ENCODE results near the gene CFAP70.
A peak's percentile ranks its signal among the peaks of the same experiment; 100 is the strongest.

The CFAP70 gene

DNA sequence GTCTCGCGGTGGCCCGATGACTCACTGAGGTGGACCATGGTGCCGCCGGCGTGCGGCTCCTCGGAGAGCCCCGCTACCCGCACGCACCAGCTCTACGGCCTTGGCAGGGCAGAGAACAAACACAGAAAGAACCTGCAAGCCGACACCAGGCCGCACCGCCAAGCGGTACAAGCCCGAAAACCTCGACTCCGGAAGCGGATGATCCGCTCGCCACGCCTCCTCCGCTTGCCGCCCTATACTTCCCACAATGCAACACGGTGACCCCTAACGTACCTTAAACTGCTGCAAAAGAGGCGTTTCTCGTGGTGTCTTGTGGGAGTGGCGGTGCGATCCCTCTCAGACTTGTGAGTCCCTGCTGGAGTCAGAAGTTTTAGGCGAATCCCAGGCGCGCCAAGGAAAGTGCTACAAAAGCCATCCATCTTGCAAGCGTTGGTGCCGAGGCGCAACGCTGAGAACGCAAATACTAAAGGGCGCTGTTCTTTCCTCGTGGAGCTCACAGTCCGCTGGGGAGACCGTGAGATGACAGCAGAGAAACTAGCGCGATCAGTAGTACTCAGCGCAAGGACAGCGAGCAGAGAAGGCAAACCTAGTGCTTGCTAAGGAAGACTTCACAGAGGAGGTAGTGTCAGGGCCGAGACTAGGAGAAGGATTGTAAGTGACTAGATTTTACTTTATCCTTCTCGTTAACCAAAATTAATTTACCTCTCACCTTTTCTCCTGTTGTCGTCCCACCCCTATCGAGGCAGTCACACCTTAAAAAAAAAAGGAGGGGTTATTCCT, 106.0 kb downstream of the CFAP70 start, which contains the start of gene MRPS16:
MRPS16 (minus strand) TSS at position 200 of the 780 bp plus-strand sequence; CDS start at position 38, 162 bp downstream.
- peak; percentile 80 to 84 for DNase-seq (ENCODE audit: low read depth in 2 of 2)

DNA sequence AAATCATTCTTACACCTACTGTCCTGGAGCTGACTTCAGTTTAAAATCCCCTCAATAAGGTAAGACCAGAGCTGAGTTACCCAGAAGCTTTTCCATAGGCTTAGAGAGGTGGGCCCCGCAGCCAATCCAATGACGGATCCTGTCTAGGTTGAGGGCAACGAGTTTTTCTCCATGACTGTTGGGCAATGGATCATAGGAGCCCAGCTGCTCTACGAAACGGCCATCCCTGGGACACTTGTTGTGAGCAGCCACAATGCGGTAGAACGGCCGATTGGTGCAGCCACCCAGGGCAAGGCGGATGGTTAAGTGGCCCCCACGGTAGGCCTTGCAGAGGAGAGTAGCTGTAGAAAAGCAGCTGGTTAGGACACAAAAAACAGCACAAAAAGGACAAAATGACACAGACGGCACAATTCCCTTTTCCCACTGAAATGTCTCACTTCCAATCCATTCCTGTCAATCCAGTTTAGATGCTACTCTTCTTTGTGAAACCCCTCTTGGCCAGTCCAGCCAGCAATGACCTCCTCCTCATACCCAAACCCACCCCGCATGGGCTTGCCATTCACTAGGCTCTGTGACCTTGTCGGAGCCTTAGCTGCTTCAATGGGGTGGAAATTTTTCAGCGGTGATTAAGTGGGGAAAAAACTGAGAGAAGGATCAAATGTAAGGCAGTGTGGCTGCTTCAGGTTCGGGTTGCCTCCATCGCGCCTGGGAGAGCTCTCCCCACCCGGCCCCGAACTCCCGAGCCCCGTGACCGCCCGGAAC, 106.8 kb downstream of the CFAP70 start:
- DNase-seq (ENCODE audit: low read depth in 2 of 2) = no peak

DNA sequence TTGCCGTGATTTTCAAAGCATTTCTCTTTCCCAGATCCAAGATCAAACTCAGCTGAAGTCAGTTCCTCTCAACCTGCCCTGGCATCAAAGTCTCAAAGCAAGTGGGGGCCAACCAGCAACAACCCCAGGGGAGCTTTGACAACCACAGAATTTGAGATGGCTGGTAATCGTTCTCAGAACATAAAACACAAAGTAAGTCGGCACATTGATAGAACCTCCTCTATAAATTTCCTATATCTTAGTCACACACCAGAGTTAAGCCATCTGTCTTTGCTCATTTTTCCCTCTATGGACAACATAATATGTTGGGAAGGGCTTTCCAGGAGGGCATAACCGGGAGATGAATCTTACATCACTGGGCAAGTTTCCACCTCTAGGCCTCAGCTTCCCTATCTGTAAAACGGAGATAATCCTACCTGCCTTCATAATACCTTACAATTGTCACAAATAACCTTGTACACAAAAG, 110.4 kb downstream of the CFAP70 start:
- no peak for DNase-seq (ENCODE audit: low read depth in 2 of 2)

DNA sequence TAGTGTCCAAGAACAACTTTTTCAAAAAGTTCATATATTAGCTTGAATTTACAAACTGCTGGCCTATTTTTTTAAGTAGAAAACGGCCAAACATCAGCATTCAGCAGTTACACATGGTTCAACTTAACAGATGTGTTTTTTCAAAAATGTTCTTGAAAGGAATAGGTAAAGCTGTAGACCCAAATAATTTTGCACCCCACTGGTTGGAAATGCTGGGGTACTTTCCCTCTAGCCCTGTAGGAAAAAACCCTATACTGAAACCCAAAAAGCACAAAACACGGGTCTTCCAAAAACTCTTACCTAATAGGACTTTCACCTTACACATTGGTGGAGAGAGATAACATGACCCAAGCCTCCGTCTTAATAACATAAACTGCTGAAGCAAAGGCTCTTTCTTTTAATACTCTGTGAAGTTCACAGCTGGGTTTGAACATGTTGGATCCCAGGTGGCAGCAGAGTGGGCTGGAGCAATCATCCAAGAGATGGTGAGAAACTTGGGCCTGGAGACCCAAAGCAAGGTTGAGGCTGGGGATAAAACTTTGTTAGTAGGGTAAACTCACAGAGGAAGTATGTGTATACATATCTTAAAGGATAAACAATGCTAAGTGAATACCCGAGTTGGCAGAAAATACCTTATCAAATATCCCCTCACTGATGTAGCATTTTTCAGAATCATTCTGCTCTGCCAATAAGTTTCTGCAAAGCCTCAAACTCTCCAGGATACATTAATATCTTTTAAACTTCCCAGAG, 111.0 kb downstream of the CFAP70 start:
- DNase-seq (ENCODE audit: low read depth in 2 of 2) = no peak

DNA sequence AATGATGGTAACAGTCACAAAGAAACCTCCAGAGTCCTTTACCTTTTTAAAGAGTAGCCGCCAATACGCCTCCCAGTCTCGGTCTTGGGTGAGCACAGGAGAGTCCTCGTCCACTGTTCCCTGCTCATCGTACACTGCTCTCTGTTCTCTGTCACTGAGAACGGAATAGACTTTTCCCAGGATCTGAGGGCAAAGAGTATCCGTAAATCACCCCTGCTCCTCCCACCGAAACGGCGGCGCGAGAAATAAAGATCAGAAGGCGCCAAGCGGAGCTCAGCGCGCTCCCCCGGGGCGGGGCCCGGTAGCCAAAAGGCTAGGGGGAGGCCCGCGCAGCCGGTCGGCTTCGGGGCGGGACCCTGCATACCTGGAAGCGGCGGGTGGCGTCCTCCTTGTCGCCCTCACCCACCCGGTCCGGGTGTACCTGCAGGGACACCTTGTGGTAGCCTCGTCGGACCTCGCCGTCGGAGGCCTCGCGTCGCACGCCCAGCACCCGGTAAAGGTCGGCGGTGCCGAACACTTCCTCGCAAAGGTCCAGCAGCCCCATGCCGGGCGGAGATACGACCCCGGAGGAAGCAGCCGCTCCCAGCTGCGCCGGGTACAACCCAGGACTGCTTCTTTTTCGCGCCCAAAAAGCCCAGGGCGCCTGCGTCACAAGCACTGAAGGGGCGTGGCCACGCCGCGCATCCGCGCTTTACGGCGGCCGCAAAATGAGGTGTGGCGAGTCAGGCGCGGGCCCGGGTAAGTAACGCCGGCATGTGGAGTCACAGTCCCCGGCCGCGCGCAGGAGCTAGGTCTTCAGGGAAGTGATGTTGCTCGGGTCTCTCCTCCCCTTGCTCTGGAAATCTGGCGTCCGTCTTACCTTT, 111.8 kb downstream of the CFAP70 start, which contains the start of gene DNAJC9:
DNAJC9 (minus strand) TSS at position 610 of the 863 bp plus-strand sequence; CDS start at position 544, 66 bp downstream.
- peak; percentile 96 to 97 for DNase-seq (ENCODE audit: low read depth in 2 of 2)

DNA sequence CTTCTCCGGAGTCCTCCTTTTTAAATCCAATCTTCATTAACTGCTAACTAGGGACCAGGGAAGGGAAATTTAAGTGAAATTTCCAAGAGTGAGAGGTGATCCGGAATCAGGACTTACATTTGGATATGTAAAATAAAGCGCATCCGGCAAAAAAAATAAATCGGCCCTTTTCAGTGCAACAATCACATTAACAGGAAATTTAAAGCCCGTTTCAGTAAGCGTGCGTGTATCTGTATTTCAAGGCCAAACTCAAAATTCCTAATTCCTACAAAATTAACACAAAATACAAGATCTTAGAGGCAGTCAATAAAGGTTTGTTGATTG, 112.4 kb downstream of the CFAP70 start:
- DNase-seq (ENCODE audit: low read depth in 2 of 2) = no peak

DNA sequence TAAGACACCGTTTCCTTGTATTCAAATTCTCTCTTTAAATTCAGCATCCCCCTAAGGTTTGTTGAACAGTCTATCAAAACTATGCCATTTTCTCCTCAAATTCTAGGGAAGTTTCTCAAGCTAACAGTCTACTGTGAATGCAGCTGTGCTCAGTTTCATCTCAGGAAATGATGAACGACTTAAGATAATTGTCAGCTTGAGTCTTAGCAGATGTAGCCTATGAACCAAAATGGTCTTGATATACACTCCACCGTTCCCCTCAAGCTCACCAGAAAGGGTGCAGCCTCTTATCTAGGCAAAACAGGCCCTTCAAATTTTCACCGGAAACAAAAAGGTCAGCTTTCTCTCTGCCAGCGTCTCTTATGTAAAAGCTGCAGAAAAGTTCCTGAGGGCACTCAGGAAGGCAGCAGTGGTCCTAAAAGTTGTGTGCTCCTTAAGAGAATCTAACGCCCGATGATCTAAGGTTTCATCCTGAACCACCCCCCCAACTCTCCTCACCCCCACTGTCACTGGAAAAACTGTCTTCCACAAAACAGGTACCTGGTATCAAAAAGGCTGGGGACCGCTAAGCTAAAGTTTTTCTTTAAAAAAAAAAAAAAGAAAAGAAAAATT, 113.7 kb downstream of the CFAP70 start:
- DNase-seq (ENCODE audit: low read depth in 2 of 2) = no peak

DNA sequence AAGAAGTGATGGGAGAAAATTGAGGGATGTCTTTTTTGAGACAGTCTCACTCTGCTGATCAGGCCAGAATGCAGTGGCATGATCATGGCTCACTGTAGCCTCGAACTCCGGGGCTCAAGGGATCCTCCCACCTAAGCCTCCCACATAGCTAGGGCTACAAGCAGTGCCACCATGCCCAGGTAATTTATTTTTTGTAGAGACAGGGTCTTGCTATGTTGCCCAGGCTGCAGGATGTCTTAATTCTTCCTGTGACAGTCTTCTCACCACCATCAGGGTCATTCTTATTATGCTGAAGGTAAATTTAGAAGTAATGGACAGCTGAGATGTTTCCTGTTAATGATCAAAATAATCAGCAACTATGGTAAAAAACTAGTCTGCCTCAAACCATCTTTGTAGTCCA, 118.8 kb downstream of the CFAP70 start:
- DNase-seq (ENCODE audit: low read depth in 2 of 2) = no peak

DNA sequence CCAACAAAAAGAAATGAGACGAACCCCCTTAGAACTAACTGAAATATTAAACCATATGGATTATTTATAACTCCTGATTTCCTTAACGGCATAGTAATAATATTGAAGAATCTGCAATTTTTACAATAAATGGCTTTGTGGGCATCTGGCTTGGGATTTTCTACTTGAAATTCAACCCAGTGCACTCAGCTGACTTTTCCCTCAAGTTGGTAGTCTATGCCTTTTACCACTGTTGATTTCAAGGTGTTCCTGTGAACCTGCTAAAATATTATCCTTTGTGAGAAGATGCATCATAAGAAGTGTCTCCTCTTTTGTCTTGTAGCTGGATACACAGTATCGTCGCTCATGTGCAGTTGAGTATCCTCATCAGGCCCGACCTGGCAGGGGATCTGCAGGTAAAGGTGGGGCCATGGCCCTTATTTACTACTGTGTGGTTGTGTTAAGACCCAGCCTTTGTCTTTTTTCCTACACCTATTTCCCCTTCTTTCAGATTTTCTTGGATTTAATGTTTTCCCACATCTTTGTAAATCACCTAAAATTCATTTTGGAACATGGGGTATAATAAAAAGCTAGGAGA, 119.6 kb downstream of the CFAP70 start:
- no peak for DNase-seq (ENCODE audit: low read depth in 2 of 2)

DNA sequence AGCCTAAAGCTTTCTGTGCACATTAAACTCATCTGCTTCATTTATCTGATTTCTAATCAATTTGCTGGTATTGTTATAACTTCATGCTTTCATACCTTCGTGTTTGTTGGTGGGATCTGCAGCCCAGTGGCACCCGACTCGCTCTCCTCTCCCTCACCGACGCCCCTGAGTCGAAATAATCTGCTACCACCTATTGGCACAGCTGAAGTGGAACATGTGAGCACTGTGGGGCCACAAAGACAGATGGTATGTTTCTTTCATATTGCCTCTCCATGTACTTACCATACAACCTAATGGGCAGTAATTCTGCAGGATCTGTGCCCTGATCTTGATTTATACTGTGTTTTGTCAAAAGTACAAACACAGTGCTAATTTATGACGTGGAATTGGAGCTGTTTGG, 124.0 kb downstream of the CFAP70 start:
- no peak for DNase-seq (ENCODE audit: low read depth in 2 of 2)

DNA sequence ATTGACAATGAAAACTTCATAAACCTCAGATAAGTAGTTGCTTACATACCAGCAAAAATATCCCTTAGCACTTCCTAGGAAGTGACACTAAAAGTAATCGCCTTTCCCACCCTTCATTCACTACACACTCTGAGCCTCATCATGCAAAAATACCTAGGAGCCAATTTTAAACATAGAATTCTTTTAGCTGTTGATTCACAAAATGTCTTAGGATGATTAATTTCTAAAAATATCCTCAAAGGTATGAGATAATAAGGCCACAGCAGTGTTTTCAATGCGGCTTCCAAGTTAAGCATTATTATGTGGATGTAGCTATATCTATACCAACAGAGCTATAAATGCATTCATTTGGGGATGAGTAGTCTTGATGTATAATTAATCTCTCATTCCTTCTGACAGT, 124.8 kb downstream of the CFAP70 start:
- DNase-seq (ENCODE audit: low read depth in 2 of 2) = no peak

DNA sequence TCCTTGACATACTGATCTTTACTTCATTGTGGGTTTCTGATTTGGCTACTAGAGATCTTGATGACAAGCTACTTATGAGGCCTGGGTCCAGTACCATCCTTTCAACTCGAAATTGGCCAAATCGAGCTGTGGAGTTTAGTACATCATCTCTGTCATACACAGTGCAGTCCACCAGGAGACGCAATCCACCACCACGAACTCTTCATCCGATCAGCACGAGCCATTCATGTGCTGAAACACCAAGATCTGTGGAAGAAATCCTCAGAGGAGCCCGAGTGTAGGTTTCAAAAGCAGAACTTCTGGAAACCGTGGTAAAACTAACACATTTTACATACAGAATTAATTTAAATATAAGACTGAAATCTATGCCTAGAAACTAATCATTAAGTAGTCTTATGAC, 125.8 kb downstream of the CFAP70 start:
- DNase-seq (ENCODE audit: low read depth in 2 of 2) = no peak

DNA sequence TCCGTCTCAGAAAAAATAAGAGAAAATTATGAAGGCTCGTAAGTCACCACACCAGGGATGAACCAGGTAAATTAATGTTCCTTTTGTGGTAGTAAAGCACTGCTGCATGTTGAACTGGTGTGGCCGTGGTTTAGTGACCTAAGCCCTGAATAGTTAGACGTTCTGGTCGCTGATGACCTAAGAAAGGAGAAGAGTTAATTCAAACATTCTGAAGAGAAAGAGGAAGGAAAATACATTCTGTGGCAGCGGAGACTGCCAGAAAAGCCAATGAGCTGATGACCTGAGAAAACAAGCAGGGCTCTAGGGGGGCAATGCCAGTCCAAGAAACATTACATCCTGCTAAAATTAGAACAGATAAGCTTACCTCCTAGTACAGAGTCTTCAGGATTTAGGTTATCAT, 129.1 kb downstream of the CFAP70 start:
- DNase-seq (ENCODE audit: low read depth in 2 of 2) = no peak

DNA sequence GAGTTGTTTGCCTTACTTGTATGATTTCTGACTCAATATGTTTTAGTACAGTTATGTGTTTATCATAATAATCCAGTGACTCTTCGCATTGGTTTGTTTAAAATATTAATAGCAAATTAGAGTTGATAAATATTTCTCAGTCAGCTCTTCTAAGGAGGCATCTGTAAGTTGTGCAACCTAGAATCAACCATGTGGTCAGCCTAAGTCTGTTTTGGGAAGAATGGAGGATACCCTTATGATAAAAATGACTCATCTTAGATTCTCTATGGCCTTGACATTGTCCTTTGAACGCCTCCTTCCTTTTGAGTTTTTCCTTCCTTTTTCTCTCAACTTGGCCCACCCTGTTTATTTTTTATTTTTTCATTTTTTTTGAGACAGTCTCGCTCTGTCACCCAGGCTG, 130.4 kb downstream of the CFAP70 start:
- DNase-seq (ENCODE audit: low read depth in 2 of 2) = no peak

DNA sequence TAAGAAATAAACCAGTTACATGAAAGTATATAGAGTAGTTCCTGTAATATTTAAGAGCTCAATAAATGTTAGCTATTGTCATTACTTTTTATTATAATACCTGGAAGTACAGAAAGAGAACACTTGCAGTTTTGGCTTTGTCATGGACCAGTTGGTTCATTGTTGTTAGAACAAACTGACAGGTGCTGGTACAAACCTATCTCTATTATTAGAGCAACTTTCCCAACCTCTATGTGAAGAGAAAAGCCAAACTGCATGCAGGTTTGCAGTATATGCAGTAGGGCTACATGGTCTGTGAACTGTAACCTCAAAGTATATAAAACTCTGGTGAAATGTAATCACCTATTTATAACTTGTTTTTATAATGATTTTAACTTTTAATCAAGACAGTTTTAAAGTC, 132.0 kb downstream of the CFAP70 start:
- DNase-seq (ENCODE audit: low read depth in 2 of 2) = no peak

DNA sequence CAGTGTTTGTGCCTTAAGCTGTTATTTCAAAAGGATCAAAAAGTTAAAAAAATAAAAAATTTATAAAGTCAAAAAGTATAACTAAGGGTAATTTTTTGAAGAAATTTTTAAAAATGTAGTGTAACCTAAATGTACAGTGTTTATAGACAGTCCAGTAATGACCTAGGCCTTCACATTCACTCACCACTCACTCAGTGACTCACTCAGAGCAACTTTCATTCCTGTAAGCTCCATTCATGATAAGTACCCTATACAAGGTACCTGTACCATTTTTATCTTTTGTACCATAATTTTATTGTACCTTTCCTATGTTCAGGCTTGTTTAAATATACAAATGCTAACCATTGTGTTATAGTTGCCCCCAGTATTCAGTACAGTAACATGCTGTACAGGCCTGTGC, 133.1 kb downstream of the CFAP70 start:
- DNase-seq (ENCODE audit: low read depth in 2 of 2) = no peak

DNA sequence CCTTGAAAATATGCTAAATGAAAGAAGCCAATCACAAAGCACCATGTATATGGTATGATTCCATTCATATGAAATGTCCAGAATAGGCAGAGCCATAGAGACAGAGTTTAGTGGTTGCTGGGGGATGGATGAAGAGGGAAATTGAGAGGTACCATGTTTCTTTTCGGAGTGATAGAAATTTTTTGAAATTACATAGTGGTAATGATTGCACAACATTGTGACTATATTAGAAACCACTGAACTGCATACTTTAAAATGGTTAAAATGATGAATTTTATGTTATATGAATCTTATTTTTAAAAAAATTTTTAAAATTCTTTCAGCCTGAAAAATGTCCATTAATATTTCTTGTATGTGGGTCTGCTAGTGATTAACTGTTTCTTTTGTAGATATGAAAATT, 137.7 kb downstream of the CFAP70 start:
- DNase-seq (ENCODE audit: low read depth in 2 of 2) = no peak

DNA sequence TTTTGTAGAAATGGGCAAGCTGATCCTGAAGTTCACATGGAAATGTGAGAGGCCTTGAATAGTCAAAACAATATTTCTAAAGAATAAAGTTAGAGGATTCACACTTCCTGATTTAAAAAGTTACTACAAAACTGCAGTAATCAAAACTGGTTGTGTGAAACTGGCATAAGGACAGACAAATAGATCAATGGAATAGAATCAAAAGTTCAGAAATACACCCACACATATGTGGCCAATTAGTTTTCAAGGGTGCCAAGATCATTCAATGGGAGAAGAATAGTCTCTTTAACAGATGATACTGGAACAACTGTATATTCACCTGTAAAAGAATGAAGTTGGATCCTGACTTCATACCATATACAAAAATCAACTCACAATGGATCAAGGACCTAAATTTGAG, 139.3 kb downstream of the CFAP70 start:
- DNase-seq (ENCODE audit: low read depth in 2 of 2) = no peak

DNA sequence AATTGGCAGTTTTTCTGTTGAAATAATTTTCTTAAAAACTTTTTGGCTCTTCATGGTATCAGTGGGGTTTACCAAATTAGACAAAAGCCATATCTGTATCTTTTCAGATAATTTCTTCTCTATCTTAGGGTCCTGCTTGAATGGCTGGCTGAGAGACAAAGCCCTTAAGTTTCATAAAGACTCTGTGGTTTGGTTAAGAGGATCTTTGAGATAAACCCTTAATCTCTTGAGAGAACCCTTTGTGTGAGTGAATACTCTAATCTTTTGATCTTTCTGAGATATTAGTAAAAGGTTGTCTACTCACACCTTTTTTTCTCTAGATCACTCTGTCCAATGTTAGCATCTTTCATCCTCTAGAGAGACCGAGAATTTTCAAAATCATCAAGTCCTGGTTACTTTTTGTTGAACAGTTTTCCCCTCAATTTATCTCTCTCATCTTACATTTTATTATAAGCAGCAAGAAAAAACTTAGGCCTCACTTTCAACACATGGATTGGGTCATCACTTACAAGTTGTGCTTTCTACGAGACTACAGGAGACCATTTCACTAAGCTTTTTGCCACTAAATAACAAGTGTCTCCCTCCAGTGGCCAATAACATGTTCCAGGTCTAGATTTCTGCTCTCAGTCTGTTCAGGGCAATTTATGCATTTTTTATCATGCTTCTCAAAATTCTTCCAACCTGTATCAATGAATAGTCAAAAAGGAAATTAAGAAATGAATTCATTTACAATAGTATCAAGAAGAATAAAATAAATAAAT, 140.1 kb downstream of the CFAP70 start:
- no peak for DNase-seq (ENCODE audit: low read depth in 2 of 2)

DNA sequence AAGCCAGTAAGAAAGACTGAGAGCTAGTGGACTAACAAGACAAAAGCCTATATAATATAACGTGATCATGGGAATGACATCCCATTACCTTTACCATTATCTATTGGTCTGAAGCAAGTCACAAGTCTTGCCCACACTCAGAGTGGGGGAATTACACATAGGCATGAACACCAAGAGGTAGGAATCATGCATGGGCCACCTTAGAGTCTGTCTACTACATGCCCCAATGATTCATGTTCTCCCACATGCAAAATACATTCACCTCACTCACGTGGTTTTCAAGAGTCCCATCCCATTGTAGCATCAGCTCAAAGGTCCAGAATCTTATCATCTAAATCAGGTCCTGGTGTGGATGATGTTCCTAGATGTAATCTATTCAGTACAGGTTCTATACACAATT, 141.0 kb downstream of the CFAP70 start:
- no peak for DNase-seq (ENCODE audit: low read depth in 2 of 2)
